Loucy (cell line): ENCODE results near the gene SMIM23.

Experiments
- H2AFZ ChIP-seq: fragments of 200-600 bp; sonication (generic); 2 replicates; pipeline ENCODE4 v1.6.0; 2016; ENCODE audit warnings: antibody characterized with exemption, mild to moderate bottlenecking, low read length, moderate library complexity
- H3F3A ChIP-seq: fragments of 200-600 bp; 2 replicates; pipeline ENCODE4 v1.6.0; 2016; ENCODE audit warnings: antibody characterized with exemption, low read depth, mild to moderate bottlenecking
- H3K27me3 ChIP-seq: fragments of 200-600 bp; sonication (generic); 2 replicates; pipeline ENCODE4 v1.6.1; 2014; ENCODE audit warnings: low read length, mild to moderate bottlenecking; ENCODE audit not compliant: insufficient read depth, poor library complexity, severe bottlenecking
- H3K36me3 ChIP-seq: fragments of 200-600 bp; sonication (generic); 2 replicates; pipeline ENCODE4 v1.6.1; 2016; ENCODE audit warnings: low read length; ENCODE audit not compliant: insufficient read depth
- H3K4me1 ChIP-seq: fragments of 200-600 bp; sonication (generic); 2 replicates; pipeline ENCODE4 v1.5.1; 2014; ENCODE audit warnings: low read length, mild to moderate bottlenecking; ENCODE audit not compliant: insufficient read depth, poor library complexity, severe bottlenecking
- H3K4me2 ChIP-seq: fragments of 200-600 bp; sonication (generic); 2 replicates; pipeline ENCODE4 v1.6.0; 2014; ENCODE audit warnings: antibody characterized with exemption, low read length, low read depth, mild to moderate bottlenecking; ENCODE audit not compliant: poor library complexity, severe bottlenecking
- H3K4me3 ChIP-seq: fragments of 200-600 bp; sonication (generic); 2 replicates; pipeline ENCODE4 v1.5.1; 2014; ENCODE audit warnings: low read length, mild to moderate bottlenecking, mixed read lengths; ENCODE audit not compliant: poor library complexity, severe bottlenecking
- H3K79me2 ChIP-seq: fragments of 200-600 bp; sonication (generic); 2 replicates; pipeline ENCODE4 v1.6.1; 2014; ENCODE audit warnings: low read length; ENCODE audit not compliant: insufficient read depth
- H3K9ac ChIP-seq: fragments of 200-600 bp; sonication (generic); 2 replicates; pipeline ENCODE4 v1.6.0; 2014; ENCODE audit warnings: mild to moderate bottlenecking, low read depth, low read length, moderate library complexity; ENCODE audit not compliant: poor library complexity, severe bottlenecking
- H3K9me2 ChIP-seq: fragments of 200-600 bp; sonication (generic); replicated peaks from 2 replicates; pipeline ENCODE4 v1.6.1; 2016; ENCODE audit warnings: low read depth, low read length, mixed read lengths
- H3K9me3 ChIP-seq: fragments of 200-600 bp; sonication (generic); 2 replicates; pipeline ENCODE4 v1.6.1; 2014; ENCODE audit warnings: mild to moderate bottlenecking, antibody characterized with exemption, low read length, low read depth; ENCODE audit not compliant: insufficient read depth
- H4K20me1 ChIP-seq: fragments of 200-600 bp; sonication (generic); 2 replicates; pipeline ENCODE4 v1.6.0; 2014; ENCODE audit warnings: antibody characterized with exemption, low read length, mild to moderate bottlenecking; ENCODE audit not compliant: insufficient read depth, poor library complexity, severe bottlenecking
- CTCF ChIP-seq: fragments of 200-600 bp; sonication (generic); conservative IDR thresholded peaks from 2 replicates; pipeline ENCODE4 v1.5.1; 2014; ENCODE audit warnings: mild to moderate bottlenecking, antibody characterized with exemption, low read length
- EZH2phosphoT487 ChIP-seq: fragments of 200-600 bp; IDR thresholded peaks from 2 replicates; pipeline ENCODE4 v1.6.1; 2018; ENCODE audit warnings: antibody characterized with exemption, mild to moderate bottlenecking, moderate library complexity, borderline replicate concordance

SMIM23 gene

DNA sequence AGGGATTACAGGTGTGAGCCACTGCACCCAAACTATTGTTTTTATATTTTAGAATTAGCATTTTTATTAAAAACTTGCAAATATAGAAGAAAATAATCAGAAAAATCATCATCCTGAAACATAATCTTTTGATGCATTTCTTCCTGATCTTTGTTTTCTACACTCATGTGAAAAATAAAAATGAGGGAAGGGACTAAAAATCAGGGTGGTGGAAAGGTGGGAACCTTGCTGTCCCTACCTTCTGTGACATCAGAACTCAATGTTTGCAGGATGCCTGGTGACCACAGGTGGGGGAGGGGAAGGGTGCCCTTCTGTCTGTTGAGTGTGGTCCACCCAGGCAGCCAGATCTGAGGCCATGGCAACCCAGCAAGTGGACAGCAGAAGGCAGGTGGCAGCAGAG, at the start of gene SMIM23:
Gene SMIM23 (plus strand): TSS at position 301 of the 400 bp plus-strand sequence. CDS start 55 bp downstream, at position 356.
- Histone ChIP-seq H3K9me3 (no peaks in the 10 kb centered on the region), H3K27me3 (no peaks in the 10 kb centered on the region), H3K79me2 (no peaks in the 10 kb centered on the region), H3K4me2 (no peak within 1 kb of the TSS), H3K9me2 (no peaks in the 10 kb centered on the region), H4K20me1 (no peaks in the 10 kb centered on the region), H3K4me1 (no peaks in the 10 kb centered on the region), H3K4me3 (no peak within 1 kb of the TSS), H3K9ac (no peak within 1 kb of the TSS), H3K36me3 (no peaks in the 10 kb centered on the region), H2AFZ (no peak within 1 kb of the TSS), H3F3A (no peaks in the 10 kb centered on the region)
- TF ChIP-seq EZH2phosphoT487 (no peak), CTCF (no peak)

GRCh38 chr5:171736976-171737891, 48.4 kb upstream of the SMIM23 start:
- Histone ChIP-seq H3K4me3 (no peak overlapping the region), H3K9me2 (no peaks in the 10 kb centered on the region), H3K4me2 (no peak overlapping the region), H4K20me1 (no peaks in the 10 kb centered on the region), H3K9me3 (no peaks in the 10 kb centered on the region), H3K79me2 (no peaks in the 10 kb centered on the region), H3K36me3 (no peaks in the 10 kb centered on the region), H2AFZ (no peak overlapping the region), H3K4me1 (no peaks in the 10 kb centered on the region), H3K27me3 (no peaks in the 10 kb centered on the region), H3K9ac (no peak overlapping the region), H3F3A (no peaks in the 10 kb centered on the region)
- TF ChIP-seq EZH2phosphoT487: no peak
- TF ChIP-seq CTCF: no peak

GRCh38 chr5:171738501-171738900, 47.1 kb upstream of the SMIM23 start:
- H3F3A ChIP-seq: no peaks in the 10 kb centered on the region
- H3K27me3 ChIP-seq: no peaks in the 10 kb centered on the region
- H3K4me2 ChIP-seq: no peak overlapping the region
- no peaks in the 10 kb centered on the region for H3K9me2 ChIP-seq
- H3K4me3 ChIP-seq: no peak overlapping the region
- H3K79me2 ChIP-seq: no peaks in the 10 kb centered on the region
- H4K20me1 ChIP-seq: no peaks in the 10 kb centered on the region
- TF ChIP-seq EZH2phosphoT487 (no peak), CTCF (no peak)
- no peak overlapping the region for H3K9ac ChIP-seq
- no peaks in the 10 kb centered on the region for H3K4me1 ChIP-seq
- H3K36me3 ChIP-seq: no peaks in the 10 kb centered on the region
- no peak overlapping the region for H2AFZ ChIP-seq
- H3K9me3 ChIP-seq: no peaks in the 10 kb centered on the region
